ENCODE data around the gene RASL11B.

The RASL11B gene, protein sequence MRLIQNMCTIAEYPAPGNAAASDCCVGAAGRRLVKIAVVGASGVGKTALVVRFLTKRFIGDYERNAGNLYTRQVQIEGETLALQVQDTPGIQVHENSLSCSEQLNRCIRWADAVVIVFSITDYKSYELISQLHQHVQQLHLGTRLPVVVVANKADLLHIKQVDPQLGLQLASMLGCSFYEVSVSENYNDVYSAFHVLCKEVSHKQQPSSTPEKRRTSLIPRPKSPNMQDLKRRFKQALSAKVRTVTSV

DNA sequence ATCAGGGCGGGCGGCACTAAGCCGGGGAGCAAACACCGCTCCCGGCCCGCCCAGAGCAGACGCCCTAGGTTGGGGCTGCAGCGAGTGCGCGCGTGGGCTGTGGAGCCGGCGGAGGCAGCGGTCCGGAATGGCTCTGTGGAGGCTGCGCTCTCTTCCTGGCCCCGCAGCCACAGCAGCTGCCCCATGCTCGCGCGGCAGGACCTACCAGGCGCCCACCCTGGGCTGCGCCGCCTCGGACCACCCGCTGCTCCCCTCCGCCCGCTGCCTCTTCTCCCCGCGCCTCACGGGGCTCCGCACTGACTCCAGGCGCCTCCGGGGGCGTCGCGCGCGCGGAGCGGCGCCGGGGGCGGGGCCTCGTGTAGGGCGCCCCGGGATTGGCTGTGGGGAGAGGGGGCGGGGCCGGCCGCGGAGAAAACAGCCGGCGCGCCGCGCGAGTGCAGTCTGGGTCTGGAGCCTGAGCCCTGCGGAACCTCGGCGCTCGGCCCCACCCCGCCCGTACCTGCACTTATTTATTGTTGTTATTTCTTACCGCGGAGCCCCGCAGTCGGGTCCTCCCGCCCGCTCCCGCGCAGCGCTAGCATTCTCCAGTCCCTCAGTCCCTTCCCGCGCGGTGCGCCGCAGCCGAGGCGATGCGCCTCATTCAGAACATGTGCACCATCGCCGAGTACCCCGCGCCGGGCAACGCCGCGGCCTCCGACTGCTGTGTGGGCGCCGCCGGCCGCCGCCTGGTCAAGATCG lies at the start of gene RASL11B:
Gene RASL11B, plus strand, starts transcription at position 439 of the 738 bp plus-strand sequence. Its CDS starts 191 bp downstream, at position 630.
- Histone ChIP-seq H3K79me2 (ENCODE audit: insufficient read depth, low read depth) (no peaks in the 10 kb centered on the region), H2AFZ (ENCODE audit: low read depth) (peak within 1 kb of the TSS; percentile 92), H4K20me1 (ENCODE audit: insufficient read depth) (no peaks in the 10 kb centered on the region), H3K27me3 (ENCODE audit: insufficient read depth, low read depth) (no peaks in the 10 kb centered on the region), H3K4me3 (IDR thresholded peaks at IDR 0.05; ENCODE audit: insufficient read depth, low read depth, low read length) (peak within 1 kb of the TSS; percentile 84), H3K4me1 (ENCODE audit: low read depth, poor library complexity, severe bottlenecking) (no peaks in the 10 kb centered on the region), H3K9ac (peak within 1 kb of the TSS; percentile 40; the same call in 1 of the 2 replicates), H3K36me3 (ENCODE audit: insufficient read depth) (no peaks in the 10 kb centered on the region), H3K27ac (no peak within 1 kb of the TSS), H3K4me2 (peak within 1 kb of the TSS; percentile 91)
- TF ChIP-seq, protein P1, sequence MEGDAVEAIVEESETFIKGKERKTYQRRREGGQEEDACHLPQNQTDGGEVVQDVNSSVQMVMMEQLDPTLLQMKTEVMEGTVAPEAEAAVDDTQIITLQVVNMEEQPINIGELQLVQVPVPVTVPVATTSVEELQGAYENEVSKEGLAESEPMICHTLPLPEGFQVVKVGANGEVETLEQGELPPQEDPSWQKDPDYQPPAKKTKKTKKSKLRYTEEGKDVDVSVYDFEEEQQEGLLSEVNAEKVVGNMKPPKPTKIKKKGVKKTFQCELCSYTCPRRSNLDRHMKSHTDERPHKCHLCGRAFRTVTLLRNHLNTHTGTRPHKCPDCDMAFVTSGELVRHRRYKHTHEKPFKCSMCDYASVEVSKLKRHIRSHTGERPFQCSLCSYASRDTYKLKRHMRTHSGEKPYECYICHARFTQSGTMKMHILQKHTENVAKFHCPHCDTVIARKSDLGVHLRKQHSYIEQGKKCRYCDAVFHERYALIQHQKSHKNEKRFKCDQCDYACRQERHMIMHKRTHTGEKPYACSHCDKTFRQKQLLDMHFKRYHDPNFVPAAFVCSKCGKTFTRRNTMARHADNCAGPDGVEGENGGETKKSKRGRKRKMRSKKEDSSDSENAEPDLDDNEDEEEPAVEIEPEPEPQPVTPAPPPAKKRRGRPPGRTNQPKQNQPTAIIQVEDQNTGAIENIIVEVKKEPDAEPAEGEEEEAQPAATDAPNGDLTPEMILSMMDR (conservative IDR thresholded peaks at IDR 0.05; ENCODE audit: low read depth, low read length) = no peak

- Histone ChIP-seq H3K36me3 (ENCODE audit: insufficient read depth) (no peaks in the 10 kb centered on the region), H3K4me3 (IDR thresholded peaks at IDR 0.05; ENCODE audit: insufficient read depth, low read depth, low read length) (no peak overlapping the region), H3K9ac (no peak overlapping the region), H3K27me3 (ENCODE audit: insufficient read depth, low read depth) (no peaks in the 10 kb centered on the region), H3K27ac (no peak overlapping the region), H3K4me2 (no peak overlapping the region), H3K4me1 (ENCODE audit: low read depth, poor library complexity, severe bottlenecking) (no peaks in the 10 kb centered on the region), H3K79me2 (ENCODE audit: insufficient read depth, low read depth) (no peaks in the 10 kb centered on the region), H4K20me1 (ENCODE audit: insufficient read depth) (no peaks in the 10 kb centered on the region), H2AFZ (ENCODE audit: low read depth) (no peak overlapping the region)
- TF ChIP-seq, protein P1 (conservative IDR thresholded peaks at IDR 0.05; ENCODE audit: low read depth, low read length) = no peak
These were observed 48.6 kb upstream of the RASL11B start for GRCh38 chr4:52813546-52813945.

GRCh38 chr4:52822583-52822971 lies 39.5 kb upstream of the RASL11B start:
- no peaks in the 10 kb centered on the region for H3K79me2 ChIP-seq (ENCODE audit: insufficient read depth, low read depth)
- TF ChIP-seq, protein P1 (conservative IDR thresholded peaks at IDR 0.05; ENCODE audit: low read depth, low read length) = no peak
- no peak overlapping the region for H3K4me3 ChIP-seq (IDR thresholded peaks at IDR 0.05; ENCODE audit: insufficient read depth, low read depth, low read length)
- no peaks in the 10 kb centered on the region for H3K27me3 ChIP-seq (ENCODE audit: insufficient read depth, low read depth)
- H2AFZ ChIP-seq (ENCODE audit: low read depth) = no peak overlapping the region
- no peak overlapping the region for H3K9ac ChIP-seq
- no peaks in the 10 kb centered on the region for H4K20me1 ChIP-seq (ENCODE audit: insufficient read depth)
- H3K4me2 ChIP-seq = no peak overlapping the region
- H3K36me3 ChIP-seq (ENCODE audit: insufficient read depth) = no peaks in the 10 kb centered on the region
- no peaks in the 10 kb centered on the region for H3K4me1 ChIP-seq (ENCODE audit: low read depth, poor library complexity, severe bottlenecking)
- no peak overlapping the region for H3K27ac ChIP-seq

GRCh38 chr4:52822972-52823701 lies 39.0 kb upstream of the RASL11B start:
- no peak overlapping the region for H3K4me3 ChIP-seq (IDR thresholded peaks at IDR 0.05; ENCODE audit: insufficient read depth, low read depth, low read length)
- no peak overlapping the region for H3K4me2 ChIP-seq
- H2AFZ ChIP-seq (ENCODE audit: low read depth) = no peak overlapping the region
- H3K27me3 ChIP-seq (ENCODE audit: insufficient read depth, low read depth) = no peaks in the 10 kb centered on the region
- TF ChIP-seq, protein P1 (conservative IDR thresholded peaks at IDR 0.05; ENCODE audit: low read depth, low read length) = no peak
- no peaks in the 10 kb centered on the region for H3K79me2 ChIP-seq (ENCODE audit: insufficient read depth, low read depth)
- no peaks in the 10 kb centered on the region for H3K4me1 ChIP-seq (ENCODE audit: low read depth, poor library complexity, severe bottlenecking)
- no peaks in the 10 kb centered on the region for H4K20me1 ChIP-seq (ENCODE audit: insufficient read depth)
- no peak overlapping the region for H3K27ac ChIP-seq
- H3K36me3 ChIP-seq (ENCODE audit: insufficient read depth) = no peaks in the 10 kb centered on the region
- no peak overlapping the region for H3K9ac ChIP-seq
